BLaER1 (cell line): ENCODE measurements around the gene MAF.

Experiments
- H3K27ac ChIP-seq: shearing (Covaris generic); formaldehyde crosslinking; 2 replicates; pipeline ENCODE4 v1.8.1; 2022
- H3K27me3 ChIP-seq: shearing (Covaris generic); formaldehyde crosslinking; 2 replicates; pipeline ENCODE4 v1.8.1; 2022
- H3K36me3 ChIP-seq: shearing (Covaris generic); formaldehyde crosslinking; 2 replicates; pipeline ENCODE4 v1.8.1; 2022
- H3K4me1 ChIP-seq: shearing (Covaris generic); formaldehyde crosslinking; 2 replicates; pipeline ENCODE4 v1.8.1; 2022
- H3K4me2 ChIP-seq: shearing (Covaris generic); formaldehyde crosslinking; 2 replicates; pipeline ENCODE4 v1.8.1; 2022
- H3K4me3 ChIP-seq: shearing (Covaris generic); formaldehyde crosslinking; 2 replicates; pipeline ENCODE4 v1.8.1; 2022
- H3K9ac ChIP-seq: shearing (Covaris generic); formaldehyde crosslinking; 2 replicates; pipeline ENCODE4 v1.8.1; 2022
- H3K9me3 ChIP-seq: shearing (Covaris generic); formaldehyde crosslinking; 2 replicates; pipeline ENCODE4 v1.8.1; 2022
- H4K20me1 ChIP-seq: shearing (Covaris generic); formaldehyde crosslinking; 2 replicates; pipeline ENCODE4 v1.8.1; 2022
- Cebpa-rat ChIP-seq: shearing (Covaris generic); IDR thresholded peaks from 2 replicates; pipeline ENCODE4 v1.8.1; 2022

MAF gene

GRCh38 chr16:79600638-79601091, at the start of gene MAF:
Gene MAF (minus strand): TSS chr16:79600737. CDS start chr16:79599902, 835 bp downstream.
- Histone ChIP-seq H3K4me2 (peak within 1 kb of the TSS; percentile 100), H3K4me1 (peaks cover 19% of the 10 kb centered on the region), H3K4me3 (peak within 1 kb of the TSS; percentile 72), H3K27me3 (peaks cover 59% of the 10 kb centered on the region), H3K9me3 (no peaks in the 10 kb centered on the region), H3K9ac (peak within 1 kb of the TSS; percentile 64; the same call in 1 of the 2 replicates), H4K20me1 (peaks cover 31% of the 10 kb centered on the region), H3K27ac (no peak within 1 kb of the TSS), H3K36me3 (no peaks in the 10 kb centered on the region)
- TF ChIP-seq Cebpa-rat: no peak

GRCh38 chr16:79648826-79649225, 48.3 kb upstream of the MAF start:
- no peak overlapping the region for H3K4me3 ChIP-seq
- no peak overlapping the region for H3K27ac ChIP-seq
- peak overlapping the region; percentile 1; the same call in 1 of the 2 replicates for H3K4me2 ChIP-seq
- no peaks in the 10 kb centered on the region for H3K36me3 ChIP-seq
- H3K27me3 ChIP-seq: no peaks in the 10 kb centered on the region
- H3K9me3 ChIP-seq: no peaks in the 10 kb centered on the region
- TF ChIP-seq Cebpa-rat: no peak
- H3K9ac ChIP-seq: no peak overlapping the region
- peaks cover 27% of the 10 kb centered on the region for H3K4me1 ChIP-seq
- H4K20me1 ChIP-seq: no peaks in the 10 kb centered on the region

GRCh38 chr16:79647586-79647985, 47.0 kb upstream of the MAF start:
- Histone ChIP-seq H3K27ac (no peak overlapping the region), H3K4me1 (peaks cover 15% of the 10 kb centered on the region), H3K9me3 (no peaks in the 10 kb centered on the region), H3K9ac (no peak overlapping the region), H3K4me2 (no peak overlapping the region), H4K20me1 (no peaks in the 10 kb centered on the region), H3K27me3 (no peaks in the 10 kb centered on the region), H3K4me3 (no peak overlapping the region), H3K36me3 (no peaks in the 10 kb centered on the region)
- TF ChIP-seq Cebpa-rat: no peak

- H3K27ac ChIP-seq: no peak overlapping the region
- H3K27me3 ChIP-seq: no peaks in the 10 kb centered on the region
- H4K20me1 ChIP-seq: no peaks in the 10 kb centered on the region
- peaks cover 16% of the 10 kb centered on the region for H3K4me1 ChIP-seq
- H3K36me3 ChIP-seq: no peaks in the 10 kb centered on the region
- H3K4me2 ChIP-seq: no peak overlapping the region
- no peak overlapping the region for H3K4me3 ChIP-seq
- no peak for TF ChIP-seq Cebpa-rat
- H3K9ac ChIP-seq: no peak overlapping the region
- H3K9me3 ChIP-seq: no peaks in the 10 kb centered on the region
Measured at GRCh38 chr16:79645701-79646100, 45.2 kb upstream of the MAF start.

- Histone ChIP-seq H4K20me1 (no peaks in the 10 kb centered on the region), H3K27me3 (no peaks in the 10 kb centered on the region), H3K4me1 (peaks cover 17% of the 10 kb centered on the region), H3K4me2 (no peak overlapping the region), H3K9ac (no peak overlapping the region), H3K27ac (no peak overlapping the region), H3K36me3 (no peaks in the 10 kb centered on the region), H3K4me3 (no peak overlapping the region), H3K9me3 (no peaks in the 10 kb centered on the region)
- no peak for TF ChIP-seq Cebpa-rat
Measured at GRCh38 chr16:79644971-79645667, 44.6 kb upstream of the MAF start.

- Histone ChIP-seq H3K36me3 (no peaks in the 10 kb centered on the region), H3K4me2 (no peak overlapping the region), H4K20me1 (no peaks in the 10 kb centered on the region), H3K9ac (no peak overlapping the region), H3K9me3 (no peaks in the 10 kb centered on the region), H3K4me3 (no peak overlapping the region), H3K27ac (no peak overlapping the region), H3K27me3 (no peaks in the 10 kb centered on the region), H3K4me1 (0 out of 2 replicates have a peak, but pooled peaks cover 6% of the 10 kb centered on the region)
- TF ChIP-seq Cebpa-rat: no peak
Measured at GRCh38 chr16:79642652-79643051, 42.1 kb upstream of the MAF start.

- no peaks in the 10 kb centered on the region for H4K20me1 ChIP-seq
- no peaks in the 10 kb centered on the region for H3K9me3 ChIP-seq
- H3K36me3 ChIP-seq: no peaks in the 10 kb centered on the region
- H3K4me2 ChIP-seq: no peak overlapping the region
- no peak overlapping the region for H3K9ac ChIP-seq
- no peak overlapping the region for H3K27ac ChIP-seq
- TF ChIP-seq Cebpa-rat: no peak
- H3K4me1 ChIP-seq: 0 out of 2 replicates have a peak, but pooled peaks cover 6% of the 10 kb centered on the region
- H3K4me3 ChIP-seq: no peak overlapping the region
- H3K27me3 ChIP-seq: no peaks in the 10 kb centered on the region
Measured at GRCh38 chr16:79640513-79641360, 40.2 kb upstream of the MAF start.

- TF ChIP-seq Cebpa-rat: no peak
- Histone ChIP-seq H3K4me2 (no peak overlapping the region), H3K27ac (no peak overlapping the region)
Measured at GRCh38 chr16:79639576-79640311, 39.2 kb upstream of the MAF start.

GRCh38 chr16:79638386-79638785, 37.8 kb upstream of the MAF start:
- no peaks in the 10 kb centered on the region for H3K27me3 ChIP-seq
- TF ChIP-seq Cebpa-rat: no peak
- H3K4me1 ChIP-seq: 0 out of 2 replicates have a peak, but pooled peaks cover 6% of the 10 kb centered on the region
- H3K36me3 ChIP-seq: no peaks in the 10 kb centered on the region
- H3K9me3 ChIP-seq: no peaks in the 10 kb centered on the region
- no peak overlapping the region for H3K27ac ChIP-seq
- no peak overlapping the region for H3K4me3 ChIP-seq
- no peak overlapping the region for H3K4me2 ChIP-seq
- H4K20me1 ChIP-seq: no peaks in the 10 kb centered on the region
- H3K9ac ChIP-seq: no peak overlapping the region

More at GRCh38 chr16:79639576-79640311, 39.2 kb upstream of the MAF start:
- H3K36me3 ChIP-seq: no peaks in the 10 kb centered on the region
- H3K9me3 ChIP-seq: no peaks in the 10 kb centered on the region
- no peak overlapping the region for H3K9ac ChIP-seq
- H3K4me1 ChIP-seq: 0 out of 2 replicates have a peak, but pooled peaks cover 6% of the 10 kb centered on the region
- H4K20me1 ChIP-seq: no peaks in the 10 kb centered on the region
- H3K4me3 ChIP-seq: no peak overlapping the region
- H3K27me3 ChIP-seq: no peaks in the 10 kb centered on the region
